H1 (cell line): ENCODE results near the gene KDELR1. TPM values are rescaled to one million over a fixed set of nuclear protein-coding genes. Genes with fewer than 3 reads are reported as not detected.

Experiments used
- CTCF ChIA-PET: fragments of 300-600 bp; sonication (Branson Sonifier 250); formaldehyde crosslinking; loops from one replicate; lab custom pipeline; 2021; ENCODE audit not compliant: partially characterized antibody; lab: Charles Lee
- POLR2A ChIA-PET: fragments of 300-600 bp; sonication (Branson Sonifier 250); formaldehyde crosslinking; loops from one replicate; lab custom pipeline; 2021; ENCODE audit warnings: inconsistent platforms; ENCODE audit not compliant: partially characterized antibody; lab: Charles Lee
- DNase-seq, 2 experiments: peaks; one replicate each; pipeline versions ENCODE4 v3.0.0 to v3.0.0-alpha.2; 2010 to 2022; ENCODE audit warnings: low spot score in 2 of 2, low read depth in 1 of 2, mixed read lengths in 1 of 2
- FAIRE-seq: peaks from 2 replicates; lab custom pipeline; 2011; peaks lifted over from hg19 to GRCh38; lab: Jason Lieb, UNC
- H2AFZ ChIP-seq: 2 replicates; pipeline ENCODE4 v1.8.1; 2012; ENCODE audit warnings: low read length, inconsistent platforms
- H2AK5ac ChIP-seq: 2 replicates; pipeline ENCODE4 v1.6.1; 2013; ENCODE audit warnings: low read depth, low read length
- H2BK120ac ChIP-seq: replicated peaks from 2 replicates; pipeline ENCODE3; 2013; ENCODE audit warnings: low read depth, low read length, inconsistent platforms
- H2BK12ac ChIP-seq: 2 replicates; pipeline ENCODE4 v1.6.1; 2013; ENCODE audit warnings: low read depth, low read length
- H2BK15ac ChIP-seq: 2 replicates; pipeline ENCODE4 v1.6.1; 2013; ENCODE audit warnings: low read length
- H2BK20ac ChIP-seq: 2 replicates; pipeline ENCODE4 v1.6.1; 2013; ENCODE audit warnings: low read length
- H2BK5ac ChIP-seq: 2 replicates; pipeline ENCODE4 v1.6.1; 2013; ENCODE audit warnings: low read depth, low read length
- H3K14ac ChIP-seq: 2 replicates; pipeline ENCODE4 v1.6.1; 2013; ENCODE audit warnings: inconsistent platforms; ENCODE audit not compliant: insufficient read length
- H3K18ac ChIP-seq: 2 replicates; pipeline ENCODE4 v1.6.1; 2013; ENCODE audit warnings: low read length; ENCODE audit errors: extremely low read depth
- H3K23ac ChIP-seq: 2 replicates; pipeline ENCODE4 v1.6.1; 2013; ENCODE audit warnings: inconsistent platforms; ENCODE audit not compliant: insufficient read length
- H3K23me2 ChIP-seq: 2 replicates; pipeline ENCODE4 v1.6.1; 2013; ENCODE audit warnings: low read depth, low read length
- H3K27ac ChIP-seq: 2 replicates; pipeline ENCODE4 v1.6.1; 2011; ENCODE audit warnings: low read depth, low read length, inconsistent platforms
- H3K27me3 ChIP-seq, 4 experiments: replicated peaks in 1 of 4; 1 replicate in 1 of 4; 2 replicates in 3 of 4; pipeline versions ENCODE4 v1.6.1 to v1.8.1; 2011 to 2013; ENCODE audit warnings: low read length in 3 of 4, mild to moderate bottlenecking in 3 of 4, inconsistent platforms in 2 of 4, mixed read lengths in 2 of 4, moderate library complexity in 1 of 4; ENCODE audit not compliant: control insufficient read depth in 3 of 4, insufficient read depth in 3 of 4; ENCODE audit errors: extremely low read depth in 1 of 4
- H3K36me3 ChIP-seq, 4 experiments: 2 replicates each; pipeline versions ENCODE4 v1.6.1 to v1.8.1; 2011 to 2013; ENCODE audit warnings: mild to moderate bottlenecking in 4 of 4, low read length in 3 of 4, moderate library complexity in 2 of 4, control low read depth in 1 of 4, inconsistent platforms in 1 of 4; ENCODE audit not compliant: insufficient read depth in 4 of 4, control insufficient read depth in 2 of 4
- H3K4ac ChIP-seq: replicated peaks from 2 replicates; pipeline ENCODE3; 2013; ENCODE audit warnings: low read length, low read depth, mixed read lengths, inconsistent platforms; ENCODE audit not compliant: insufficient read length
- H3K4me1 ChIP-seq, 4 experiments: replicated peaks in 1 of 4; 1 replicate in 1 of 4; 2 replicates in 3 of 4; pipeline versions ENCODE4 v1.6.1 to v1.8.1; 2011 to 2013; ENCODE audit warnings: low read length in 3 of 4, inconsistent platforms in 2 of 4, mixed read lengths in 1 of 4; ENCODE audit not compliant: insufficient read depth in 4 of 4, control insufficient read depth in 3 of 4
- H3K4me2 ChIP-seq, 2 experiments: 2 replicates each; pipeline versions ENCODE4 v1.6.1 to v1.8.1; 2011 to 2013; ENCODE audit warnings: low read depth in 2 of 2, low read length in 2 of 2, control low read depth in 1 of 2, inconsistent platforms in 1 of 2, mild to moderate bottlenecking in 1 of 2; ENCODE audit not compliant: insufficient read depth in 1 of 2
- H3K4me3 ChIP-seq, 4 experiments: fragments of 200-600, 300-600 bp in 1 of 4; sonication (generic), shearing (Covaris generic), sonication (Bioruptor Twin) in 1 of 4; 2 replicates each; pipeline versions ENCODE4 v1.5.1 to v1.8.1; 2011 to 2016; ENCODE audit warnings: low read length in 4 of 4, low read depth in 3 of 4, control low read depth in 2 of 4, inconsistent platforms in 2 of 4, mild to moderate bottlenecking in 2 of 4, mixed read lengths in 1 of 4, moderate library complexity in 1 of 4; ENCODE audit not compliant: insufficient read depth in 2 of 4; ENCODE audit errors: extremely low read depth in 1 of 4
- H3K56ac ChIP-seq: replicated peaks from 2 replicates; pipeline ENCODE3; 2013; ENCODE audit warnings: low read depth, mild to moderate bottlenecking, mixed read lengths, low read length, inconsistent platforms; ENCODE audit not compliant: insufficient read length
- H3K79me1 ChIP-seq: 2 replicates; pipeline ENCODE4 v1.6.1; 2013; ENCODE audit warnings: low read depth, low read length, control low read depth
- H3K79me2 ChIP-seq, 2 experiments: 2 replicates each; pipeline versions ENCODE4 v1.6.1 to v1.8.1; 2012 to 2013; ENCODE audit warnings: low read length in 2 of 2, mild to moderate bottlenecking in 2 of 2, inconsistent platforms in 1 of 2; ENCODE audit not compliant: insufficient read depth in 2 of 2, control insufficient read depth in 1 of 2
- H3K9ac ChIP-seq, 4 experiments: replicated peaks in 1 of 4; 1 replicate in 1 of 4; 2 replicates in 3 of 4; pipeline versions ENCODE4 v1.6.1 to v1.8.1; 2011 to 2013; ENCODE audit warnings: low read depth in 3 of 4, low read length in 3 of 4, control low read depth in 2 of 4, mild to moderate bottlenecking in 2 of 4, moderate library complexity in 2 of 4, inconsistent platforms in 1 of 4; ENCODE audit errors: extremely low read depth in 1 of 4
- H3K9me3 ChIP-seq, 2 experiments: 2 replicates each; pipeline versions ENCODE4 v1.6.1 to v1.8.1; 2012 to 2013; ENCODE audit warnings: mild to moderate bottlenecking in 2 of 2, moderate library complexity in 2 of 2, control low read depth in 1 of 2, inconsistent platforms in 1 of 2, low read depth in 1 of 2, low read length in 1 of 2, mixed read lengths in 1 of 2; ENCODE audit not compliant: insufficient read depth in 2 of 2
- H4K20me1 ChIP-seq, 2 experiments: replicated peaks in 1 of 2; 2 replicates each; pipeline versions ENCODE3 to v1.8.1; 2011 to 2013; ENCODE audit warnings: inconsistent platforms in 2 of 2, low read length in 2 of 2, mild to moderate bottlenecking in 1 of 2; ENCODE audit not compliant: insufficient read depth in 2 of 2, control insufficient read depth in 1 of 2
- H4K5ac ChIP-seq: 2 replicates; pipeline ENCODE4 v1.6.1; 2013; ENCODE audit warnings: low read length, low read depth, mixed read lengths, inconsistent platforms; ENCODE audit not compliant: insufficient read length
- H4K8ac ChIP-seq: 2 replicates; pipeline ENCODE4 v1.8.0; 2013; ENCODE audit warnings: mild to moderate bottlenecking, moderate library complexity, low read length, inconsistent platforms; ENCODE audit not compliant: insufficient read depth; ENCODE audit errors: extremely low read depth
- H4K91ac ChIP-seq: replicated peaks from 2 replicates; pipeline ENCODE3; 2013; ENCODE audit warnings: low read length, mixed read lengths, inconsistent platforms; ENCODE audit not compliant: insufficient read length
- CREB1 ChIP-seq: IDR thresholded peaks from 2 replicates; pipeline ENCODE4 v1.6.1; 2012; ENCODE audit warnings: inconsistent platforms
- SAP30 ChIP-seq: fragments of 300-600 bp; sonication (generic); IDR thresholded peaks from 2 replicates; pipeline ENCODE4 v1.7.1; 2012; ENCODE audit warnings: low read length, moderate library complexity, mild to moderate bottlenecking, inconsistent platforms; ENCODE audit not compliant: insufficient read depth, insufficient replicate concordance
- SIX5 ChIP-seq: IDR thresholded peaks from 2 replicates; pipeline ENCODE4 v1.6.1; 2011; ENCODE audit warnings: mild to moderate bottlenecking, low read depth, low read length
- TEAD4 ChIP-seq: IDR thresholded peaks from 2 replicates; pipeline ENCODE4 v1.6.1; 2012; ENCODE audit warnings: low read depth, low read length, inconsistent platforms, mixed read lengths
- WGBS, 2 experiments: shearing (Covaris generic) in 1 of 2; methylation state at CpG; one replicate each; pipeline versions ENCODE4 v1.1.6 to v1.1.7; 2013 to 2015; ENCODE audit warnings: low lambda C conversion rate in 2 of 2, mixed read lengths in 2 of 2, inconsistent platforms in 1 of 2, low coverage in 1 of 2, missing lambda C conversion rate in 1 of 2; ENCODE audit not compliant: insufficient replicate concordance in 2 of 2, insufficient coverage in 1 of 2, insufficient read length in 1 of 2; ENCODE audit errors: extremely low coverage in 1 of 2, missing lambda C conversion rate in 1 of 2; 5-methylcytosine and 5-hydroxymethylcytosine counted together
- polyA plus RNA-seq, 7 experiments: library from polyadenylated mRNA; depleted of rRNA in 3 of 7; stranded (reverse) in 5 of 7; unstranded in 2 of 7; fragments of >200 nt in 5 of 7; fragments of 200-250 nt in 2 of 7; gene quantifications; 1 replicate in 5 of 7; 2 replicates in 1 of 7; 4 replicates in 1 of 7; pipeline versions ENCODE4 v1.2.1 to v1.2.3, GENCODE V29; 2011 to 2013; ENCODE audit warnings: missing spikeins in 2 of 7, mixed read lengths in 2 of 7
- total RNA-seq: library from RNA; stranded (reverse); fragmentation: NEBNext Ultra II Directional; extraction: Animal tissue kit (Norgen Biotek cat#: 25700); gene quantifications from 2 replicates; pipeline ENCODE4 v1.2.1, GENCODE V29; 2021

KDELR1 gene
- total and polyA plus RNA-seq, 2 of the 8 experiments (the other 6 are each of a cell fraction or from before 2014, with no cell fraction given): 225 to 231 TPM

DNA sequence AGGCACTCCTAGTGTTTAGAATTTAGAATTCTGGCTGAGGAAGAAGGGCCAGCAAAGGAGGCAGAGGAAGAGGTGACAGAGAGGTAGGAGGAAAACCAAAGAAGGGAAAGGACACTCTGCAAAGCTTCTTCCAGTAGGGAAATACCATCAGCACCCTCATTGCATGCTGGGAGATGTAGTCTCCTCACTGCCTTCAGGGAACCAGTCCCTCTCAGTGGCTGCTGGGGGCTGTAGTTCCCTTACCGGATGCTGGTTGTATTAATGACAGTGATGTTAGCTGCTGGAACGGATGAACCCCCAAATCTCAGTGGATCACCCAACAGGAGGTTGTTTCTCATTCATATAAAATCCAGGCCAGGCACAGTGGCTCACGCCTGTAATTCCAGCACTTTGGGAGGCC, 12.3 kb upstream of the KDELR1 start:
- CTCF ChIA-PET: interaction anchor here (0.9 to 2.3 kb wide), 4 partner anchors 10 to 70 kb away, joined by 3 to 6 read pairs (median 4); partner anchors contain the start of gene GRIN2D
- peak overlapping the region; percentile 46 for H4K91ac ChIP-seq

More for the DNA sequence above, 12.3 kb upstream of the KDELR1 start:
- DNase-seq (peak in 1 of 2 experiments; percentile 61), FAIRE-seq (peak; percentile 95)
- Histone ChIP-seq H3K79me1 (no peaks in the 10 kb centered on the region; the same call in none of the 2 replicates), H3K4me1 (peaks cover 11 to 16% (median 12%) of the 10 kb centered on the region in 4 experiments; a peak in 6 of 7 replicates), H3K23ac (no peak overlapping the region), H2BK15ac (no peak overlapping the region), H3K56ac (no peak overlapping the region), H2AK5ac (no peak overlapping the region), H3K4me2 (no peak overlapping the region), H4K20me1 (no peaks in the 10 kb centered on the region), H3K9ac (no peak overlapping the region), H3K36me3 (no peaks in the 10 kb centered on the region), H3K27me3 (no peaks in the 10 kb centered on the region), H4K8ac (no peak overlapping the region), H3K79me2 (no peaks in the 10 kb centered on the region), H3K4ac (no peak overlapping the region), H3K18ac (no peak overlapping the region), H2BK120ac (no peak overlapping the region), H2BK12ac (no peak overlapping the region), H3K14ac (no peak overlapping the region), H2AFZ (no peak overlapping the region), H4K5ac (peak overlapping the region; percentile 40), H2BK5ac (no peak overlapping the region), H2BK20ac (0 out of 2 replicates have a peak overlapping the region, but pooled peaks have one; percentile 52), H3K9me3 (no peaks in the 10 kb centered on the region), H3K27ac (no peak overlapping the region), H3K4me3 (no peak overlapping the region), H3K23me2 (peaks cover 11% of the 10 kb centered on the region)
- TF ChIP-seq SAP30 (no peak), CREB1 (peak; percentile 64; the same call in 1 of the 2 replicates), TEAD4 (peak; percentile 29; the same call in 1 of the 2 replicates), SIX5 (peak; percentile 97)
- 41% methylated on average over 3 of the region's 3 CpGs; no CpG with 5 or more reads in 1 of the 2 experiments for WGBS, 2 experiments
- POLR2A ChIA-PET: interaction anchor here (0.6 to 5.4 kb wide), 11 partner anchors 8 to 1279 kb away, joined by 3 to 57 read pairs (median 4); partner anchors contain the start of genes GRIN2D and KDELR1
